Activated CD4-positive, alpha-beta T cell treated with anti-CD3 and anti-CD28 coated beads, Interleukin-2, amount 50 U/mL, for 4 hours (primary cell): ENCODE results near the gene DHX29.
"Not testable (repeated sequence)": the region's sequence is repeated elsewhere in the genome, so short reads cannot be mapped to it uniquely, and the experiment has no call there.

Source experiments
- DNase-seq, 2 experiments: peaks; one replicate each; pipeline ENCODE4 v3.0.0-alpha.2; 2020

The DHX29 gene, protein sequence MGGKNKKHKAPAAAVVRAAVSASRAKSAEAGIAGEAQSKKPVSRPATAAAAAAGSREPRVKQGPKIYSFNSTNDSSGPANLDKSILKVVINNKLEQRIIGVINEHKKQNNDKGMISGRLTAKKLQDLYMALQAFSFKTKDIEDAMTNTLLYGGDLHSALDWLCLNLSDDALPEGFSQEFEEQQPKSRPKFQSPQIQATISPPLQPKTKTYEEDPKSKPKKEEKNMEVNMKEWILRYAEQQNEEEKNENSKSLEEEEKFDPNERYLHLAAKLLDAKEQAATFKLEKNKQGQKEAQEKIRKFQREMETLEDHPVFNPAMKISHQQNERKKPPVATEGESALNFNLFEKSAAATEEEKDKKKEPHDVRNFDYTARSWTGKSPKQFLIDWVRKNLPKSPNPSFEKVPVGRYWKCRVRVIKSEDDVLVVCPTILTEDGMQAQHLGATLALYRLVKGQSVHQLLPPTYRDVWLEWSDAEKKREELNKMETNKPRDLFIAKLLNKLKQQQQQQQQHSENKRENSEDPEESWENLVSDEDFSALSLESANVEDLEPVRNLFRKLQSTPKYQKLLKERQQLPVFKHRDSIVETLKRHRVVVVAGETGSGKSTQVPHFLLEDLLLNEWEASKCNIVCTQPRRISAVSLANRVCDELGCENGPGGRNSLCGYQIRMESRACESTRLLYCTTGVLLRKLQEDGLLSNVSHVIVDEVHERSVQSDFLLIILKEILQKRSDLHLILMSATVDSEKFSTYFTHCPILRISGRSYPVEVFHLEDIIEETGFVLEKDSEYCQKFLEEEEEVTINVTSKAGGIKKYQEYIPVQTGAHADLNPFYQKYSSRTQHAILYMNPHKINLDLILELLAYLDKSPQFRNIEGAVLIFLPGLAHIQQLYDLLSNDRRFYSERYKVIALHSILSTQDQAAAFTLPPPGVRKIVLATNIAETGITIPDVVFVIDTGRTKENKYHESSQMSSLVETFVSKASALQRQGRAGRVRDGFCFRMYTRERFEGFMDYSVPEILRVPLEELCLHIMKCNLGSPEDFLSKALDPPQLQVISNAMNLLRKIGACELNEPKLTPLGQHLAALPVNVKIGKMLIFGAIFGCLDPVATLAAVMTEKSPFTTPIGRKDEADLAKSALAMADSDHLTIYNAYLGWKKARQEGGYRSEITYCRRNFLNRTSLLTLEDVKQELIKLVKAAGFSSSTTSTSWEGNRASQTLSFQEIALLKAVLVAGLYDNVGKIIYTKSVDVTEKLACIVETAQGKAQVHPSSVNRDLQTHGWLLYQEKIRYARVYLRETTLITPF (N-terminal part only)

GRCh38 chr5:55307383-55308253, at the start of gene DHX29, which contains the start of gene MTREX:
TSS of gene DHX29 (minus strand) at chr5:55307694. CDS start at chr5:55307573, 121 bp downstream.
TSS of gene MTREX (plus strand) at chr5:55307989. CDS start at chr5:55308014, 25 bp downstream.
- DNase-seq = peak; percentile 83

GRCh38 chr5:55356896-55357295, 49.4 kb upstream of the DHX29 start:
- no peak for DNase-seq

DNA sequence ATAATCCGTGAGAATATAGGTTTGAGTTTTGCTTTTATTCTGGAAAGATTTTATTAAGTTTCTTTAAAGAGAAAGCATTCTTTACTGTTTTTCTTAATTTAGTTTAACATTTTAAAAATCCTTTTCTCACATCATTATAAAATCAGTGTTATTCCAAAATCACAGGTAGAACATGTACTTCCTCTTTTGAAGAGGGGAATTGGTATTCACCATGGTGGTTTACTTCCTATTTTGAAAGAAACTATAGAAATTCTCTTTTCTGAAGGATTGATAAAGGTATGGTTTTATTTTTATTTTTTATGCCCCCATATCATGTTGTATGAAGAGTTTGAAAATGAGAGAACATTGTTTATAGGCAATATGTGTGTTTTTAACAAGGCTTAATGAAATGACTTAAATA, 43.3 kb upstream of the DHX29 start:
- no peak for DNase-seq

- DNase-seq = no peak
Observed at GRCh38 chr5:55347786-55348185, 40.3 kb upstream of the DHX29 start.

DNA sequence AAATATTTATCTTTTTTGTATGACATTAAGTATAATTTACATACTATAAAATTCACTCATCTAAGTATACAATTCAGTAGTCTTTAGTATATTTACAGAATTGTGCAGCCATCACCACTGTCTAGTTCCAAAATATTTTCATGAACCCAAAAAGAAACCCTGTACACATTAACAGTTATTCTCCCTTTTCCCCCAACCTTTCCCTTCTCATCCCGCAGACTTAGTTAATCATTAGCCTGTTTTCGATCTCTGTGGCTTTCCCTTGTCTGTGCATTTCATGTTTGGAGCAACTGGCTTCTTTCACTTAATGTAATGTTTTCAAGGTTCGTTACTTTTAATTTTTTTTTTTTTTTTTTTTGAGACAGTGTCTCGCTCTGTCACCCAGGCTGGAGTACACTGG, 37.8 kb upstream of the DHX29 start:
- no peak for DNase-seq

DNA sequence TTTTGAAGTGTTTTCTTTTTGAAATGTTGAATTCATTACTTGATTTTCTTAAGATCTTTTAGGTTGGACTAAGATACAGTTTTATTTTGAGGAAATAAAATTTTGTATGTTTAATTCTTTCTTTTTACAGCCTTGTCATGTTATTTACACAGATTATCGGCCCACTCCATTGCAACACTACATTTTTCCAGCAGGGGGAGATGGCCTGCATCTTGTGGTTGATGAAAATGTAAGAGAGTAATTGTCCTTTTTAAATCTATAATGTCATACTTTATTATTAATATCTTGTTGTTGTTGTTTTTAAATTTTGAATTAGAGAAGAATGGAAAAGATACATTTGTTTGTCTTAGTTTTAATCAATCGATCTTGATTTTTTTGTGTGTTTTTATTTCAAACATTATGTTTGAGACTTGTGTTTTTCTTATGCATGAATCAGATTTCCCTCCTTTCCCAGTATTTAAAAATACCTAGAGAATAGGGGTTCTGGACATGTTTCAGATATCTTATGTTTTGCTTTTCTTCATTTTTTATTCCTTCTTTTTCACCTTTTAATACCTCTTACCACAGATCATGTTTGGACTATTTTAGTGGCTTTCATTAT, 37.0 kb upstream of the DHX29 start:
- DNase-seq = peak; percentile 52 to 64

- no peak for DNase-seq
Observed at GRCh38 chr5:55343609-55344008, 36.1 kb upstream of the DHX29 start.

GRCh38 chr5:55343107-55343506, 35.6 kb upstream of the DHX29 start:
- DNase-seq = no peak

- peak; percentile 12 to 16 for DNase-seq
Observed at GRCh38 chr5:55338810-55339243, 31.3 kb upstream of the DHX29 start.

DNA sequence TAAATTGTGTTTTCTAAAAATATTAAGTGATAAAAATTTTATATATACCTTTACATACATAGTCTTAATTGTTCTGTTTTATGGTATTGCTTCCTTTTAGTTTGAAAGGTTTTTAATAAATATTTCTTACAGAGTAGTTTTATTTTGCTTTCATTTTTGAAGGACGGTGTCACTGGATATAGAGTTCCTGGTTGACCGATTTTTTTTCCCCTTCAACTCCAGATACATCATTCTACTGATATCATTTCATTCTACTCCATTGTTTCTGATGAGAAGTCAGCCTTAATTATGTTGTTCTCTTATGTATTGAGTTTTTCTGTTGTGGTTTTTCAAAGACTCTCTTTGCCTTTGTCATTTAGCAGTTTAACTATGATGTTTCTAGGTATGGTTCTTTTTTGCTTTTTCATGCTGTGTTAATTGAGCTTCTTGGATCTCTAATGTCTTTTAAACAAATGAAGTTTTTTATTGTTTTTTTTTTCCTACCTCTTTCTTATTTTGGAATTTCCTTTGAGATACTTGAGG, 30.7 kb upstream of the DHX29 start:
- DNase-seq = no peak

- no peak for DNase-seq
Observed at GRCh38 chr5:55333811-55334210, 26.3 kb upstream of the DHX29 start.

DNA sequence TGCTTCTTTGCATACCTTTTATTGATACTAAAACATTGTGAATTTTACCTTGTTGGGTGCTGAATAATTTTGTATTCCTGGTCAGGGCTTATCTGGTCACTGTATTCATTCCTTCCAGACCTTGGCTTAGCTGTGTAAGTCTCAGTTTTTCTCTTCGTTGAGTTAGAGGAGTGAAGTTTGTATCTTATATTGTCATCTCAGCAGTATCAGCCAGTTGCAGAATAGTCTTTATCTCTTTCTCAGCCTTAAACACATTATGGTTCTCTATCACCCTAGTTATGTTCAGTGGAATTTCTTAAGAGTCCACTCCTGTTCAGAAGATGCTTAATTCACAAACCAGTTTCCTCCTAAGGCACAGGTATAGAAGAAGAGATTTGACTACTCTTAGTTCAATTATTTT, 25.5 kb upstream of the DHX29 start:
- DNase-seq = no peak

DNA sequence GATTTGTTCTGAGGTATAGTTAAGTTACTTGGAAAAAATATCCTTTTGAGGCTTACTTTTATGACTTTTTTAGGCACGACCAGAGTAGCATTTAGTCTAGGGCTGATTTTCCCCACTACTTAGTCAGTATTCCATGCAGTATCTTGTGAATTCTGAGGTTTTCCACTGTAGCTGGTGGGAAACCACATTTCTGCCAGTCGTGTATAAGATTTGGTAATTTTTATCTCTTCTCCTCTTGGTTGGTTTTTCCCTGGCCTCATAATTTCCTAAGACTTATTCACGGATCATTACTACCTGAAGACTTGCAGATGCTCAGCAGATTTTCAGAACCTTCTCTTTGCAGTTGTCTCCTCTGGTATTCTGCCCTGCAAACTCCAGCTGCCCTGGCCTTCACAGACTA, 23.8 kb upstream of the DHX29 start:
- DNase-seq = no peak

GRCh38 chr5:55327281-55327680, 19.8 kb upstream of the DHX29 start:
- no peak for DNase-seq

- no peak for DNase-seq
Observed at GRCh38 chr5:55325621-55326020, 18.1 kb upstream of the DHX29 start.

DNA sequence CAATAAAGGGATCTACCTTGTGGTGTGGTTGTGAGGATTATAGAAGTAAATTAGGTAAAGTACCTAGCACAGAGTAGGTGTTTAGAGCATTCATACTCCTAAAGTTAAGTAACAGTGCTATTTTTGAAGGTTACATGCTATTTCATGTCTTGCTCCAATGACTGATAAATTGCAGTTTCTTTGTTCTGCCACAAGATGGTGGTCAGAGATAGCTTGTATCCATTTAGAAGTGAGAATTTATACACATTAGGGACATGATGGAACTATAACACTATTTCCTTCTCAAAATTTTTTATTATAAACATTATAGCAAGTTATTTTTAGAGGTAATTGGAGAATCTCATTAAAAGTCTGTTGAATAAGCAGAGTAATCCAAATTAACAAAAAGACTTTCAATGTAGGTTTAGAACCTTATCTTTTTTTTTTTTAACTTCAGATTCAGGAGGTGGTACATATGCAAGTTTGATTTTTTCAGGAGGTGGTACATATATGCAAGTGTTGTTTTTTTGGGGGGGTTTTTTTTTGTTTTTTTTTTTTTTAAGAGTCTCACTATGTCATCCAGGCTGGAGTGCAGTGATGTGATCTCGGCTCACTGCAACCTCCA, 17.4 kb upstream of the DHX29 start:
- no peak for DNase-seq

DNA sequence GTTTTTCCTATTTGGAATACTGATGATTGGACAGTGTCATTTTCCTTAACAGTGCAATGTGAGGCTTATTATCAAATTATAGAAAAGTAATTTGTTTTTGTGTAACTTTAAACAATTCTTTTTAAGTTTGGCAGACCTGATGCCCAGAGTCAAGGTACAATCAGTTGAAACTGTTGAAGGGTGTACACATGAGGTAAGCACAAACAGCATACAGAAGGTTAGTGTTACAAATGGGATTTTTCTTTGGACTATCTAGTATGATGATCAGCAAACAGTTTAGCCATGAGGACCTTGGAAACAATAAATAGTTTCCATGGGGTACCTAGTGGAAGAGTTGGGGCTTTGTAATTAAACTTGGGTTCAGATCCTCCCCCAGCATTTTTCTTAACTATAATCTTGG, 16.5 kb upstream of the DHX29 start:
- DNase-seq = no peak

DNA sequence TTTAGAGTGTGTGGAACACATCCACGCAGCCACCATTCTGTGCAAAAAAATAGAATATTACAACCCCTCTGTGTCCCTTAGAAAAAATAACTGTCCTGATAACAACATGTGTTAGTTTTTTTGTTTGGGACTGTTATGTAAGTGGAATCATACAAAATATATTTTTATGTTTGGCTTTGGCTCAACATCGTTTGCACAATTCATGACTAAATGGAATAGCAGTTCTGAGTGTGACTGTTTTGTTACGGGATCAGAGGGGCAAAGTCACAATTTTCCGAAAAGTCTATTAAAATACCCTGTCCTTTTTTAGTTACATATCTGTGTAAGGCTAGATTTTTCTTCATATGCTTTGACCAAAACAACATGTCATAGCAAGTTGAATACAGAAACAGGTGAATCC, 13.1 kb upstream of the DHX29 start:
- DNase-seq = no peak

DNA sequence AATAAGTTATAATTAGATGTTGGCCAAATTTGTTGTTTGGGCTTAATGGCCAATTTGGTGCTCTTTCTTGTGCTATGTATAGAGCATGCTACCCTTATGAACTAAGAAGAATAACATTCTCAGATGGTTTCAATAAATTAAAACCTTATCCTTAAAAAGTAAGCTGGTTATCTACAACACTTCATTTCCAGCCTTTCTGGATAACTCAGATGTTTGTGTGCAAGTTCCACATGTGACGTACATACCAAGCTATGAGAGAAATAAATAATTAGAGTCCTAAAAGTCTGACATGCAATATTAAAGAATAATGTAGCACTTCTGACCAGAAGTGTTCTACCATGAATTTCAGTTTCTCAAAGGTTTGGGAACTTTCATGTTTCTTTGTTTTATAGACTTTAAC, 12.0 kb upstream of the DHX29 start:
- no peak for DNase-seq

DNA sequence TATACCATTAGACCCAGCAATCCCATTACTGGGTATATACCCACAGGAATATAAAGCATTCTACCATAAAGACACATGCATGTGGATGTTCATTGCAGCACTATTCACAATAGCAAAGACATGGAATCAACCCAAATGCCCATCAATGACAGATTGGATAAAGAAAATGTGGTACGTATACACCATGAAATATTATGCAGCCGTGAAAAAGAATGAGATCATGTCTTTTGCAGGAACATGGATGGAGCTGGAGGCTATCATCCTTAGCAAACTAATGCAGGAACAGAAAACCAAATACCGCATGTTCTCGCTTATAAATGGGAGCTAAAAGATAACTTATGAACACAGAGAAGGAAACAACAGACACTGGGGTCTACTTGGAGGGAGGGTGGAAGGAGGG, 10.7 kb upstream of the DHX29 start:
- DNase-seq = not testable (repeated sequence)

DNA sequence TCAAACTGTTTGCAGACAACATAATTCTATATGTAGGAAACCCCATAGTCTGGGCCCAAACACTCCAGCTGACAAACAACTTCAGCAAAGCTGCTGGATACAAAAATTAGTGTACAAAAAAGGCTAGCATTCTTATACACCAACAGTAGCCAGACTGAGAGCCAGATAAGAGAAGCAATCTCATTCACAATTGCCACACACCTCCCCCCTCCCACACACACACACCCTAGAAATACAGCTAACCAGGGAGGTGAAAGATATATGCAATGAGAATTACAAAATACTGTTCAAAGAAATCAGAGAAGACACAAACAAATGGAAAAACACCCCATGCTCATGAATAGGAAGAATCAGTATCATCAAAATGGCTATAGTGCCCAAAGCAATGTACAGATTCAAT, 9.3 kb upstream of the DHX29 start:
- DNase-seq = no peak
